ENCODE results near the gene ZFYVE9.

DNA sequence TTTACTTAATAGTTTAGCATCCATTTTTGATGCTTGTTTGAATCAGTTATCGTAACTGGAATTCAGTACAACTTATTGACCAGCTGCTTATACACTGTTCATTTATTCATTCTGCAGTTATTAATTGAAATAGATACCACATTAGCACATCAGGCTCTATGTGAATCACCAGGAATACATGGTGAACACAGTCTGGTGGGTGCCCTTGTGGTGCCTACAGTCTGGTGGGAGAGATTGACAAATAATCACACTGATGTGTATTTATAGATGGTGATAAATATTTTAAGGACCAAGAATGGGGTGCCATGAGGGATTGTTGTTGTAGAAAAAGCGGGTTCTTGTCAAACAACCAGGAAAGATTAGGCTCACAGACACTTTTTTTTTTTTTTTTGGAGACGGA lies 87.6 kb downstream of the ZFYVE9 start:
- TF ChIP-seq, protein P1, sequence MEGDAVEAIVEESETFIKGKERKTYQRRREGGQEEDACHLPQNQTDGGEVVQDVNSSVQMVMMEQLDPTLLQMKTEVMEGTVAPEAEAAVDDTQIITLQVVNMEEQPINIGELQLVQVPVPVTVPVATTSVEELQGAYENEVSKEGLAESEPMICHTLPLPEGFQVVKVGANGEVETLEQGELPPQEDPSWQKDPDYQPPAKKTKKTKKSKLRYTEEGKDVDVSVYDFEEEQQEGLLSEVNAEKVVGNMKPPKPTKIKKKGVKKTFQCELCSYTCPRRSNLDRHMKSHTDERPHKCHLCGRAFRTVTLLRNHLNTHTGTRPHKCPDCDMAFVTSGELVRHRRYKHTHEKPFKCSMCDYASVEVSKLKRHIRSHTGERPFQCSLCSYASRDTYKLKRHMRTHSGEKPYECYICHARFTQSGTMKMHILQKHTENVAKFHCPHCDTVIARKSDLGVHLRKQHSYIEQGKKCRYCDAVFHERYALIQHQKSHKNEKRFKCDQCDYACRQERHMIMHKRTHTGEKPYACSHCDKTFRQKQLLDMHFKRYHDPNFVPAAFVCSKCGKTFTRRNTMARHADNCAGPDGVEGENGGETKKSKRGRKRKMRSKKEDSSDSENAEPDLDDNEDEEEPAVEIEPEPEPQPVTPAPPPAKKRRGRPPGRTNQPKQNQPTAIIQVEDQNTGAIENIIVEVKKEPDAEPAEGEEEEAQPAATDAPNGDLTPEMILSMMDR (IDR thresholded peaks at IDR 0.05) = no peak
- TF ChIP-seq POLR2A (IDR thresholded peaks at IDR 0.05) (no peak), POLR2AphosphoS5 (IDR thresholded peaks at IDR 0.05) (no peak)

Data from suprapubic skin (tissue), 4 donors.